Activated B cell treated with CpG ODN at 0.5 μM for 24 hours (primary cell): ENCODE results near the gene TPPP3. TPM values are rescaled to one million over a fixed set of nuclear protein-coding genes. Genes with fewer than 3 reads are reported as not detected.

Experiments
- ATAC-seq: fragments of 200-7000 bp; cut with Tn5 transposase; one replicate; pipeline ENCODE4 v1.10.0; 2021; ENCODE audit warnings: low read depth, mild to moderate bottlenecking, moderate library complexity
- CTCF ChIA-PET: fragments of 350-600 bp; sonication (Branson Sonifier 250); formaldehyde crosslinking; loops from one replicate; lab custom pipeline; 2021; ENCODE audit warnings: antibody characterized with exemption; lab: Charles Lee
- POLR2A ChIA-PET: fragments of 350-600 bp; sonication (Branson Sonifier 250); formaldehyde crosslinking; loops from one replicate; lab custom pipeline; 2021; ENCODE audit warnings: antibody characterized with exemption; lab: Charles Lee
- DNase-seq: peaks from one replicate; pipeline ENCODE4 v3.0.0; 2022
- H3K27ac Mint-ChIP-seq: one replicate; pipeline ENCODE4 v1.8.0; 2020; ENCODE audit warnings: mixed read lengths
- H3K27me3 Mint-ChIP-seq: one replicate; pipeline ENCODE4 v1.8.0; 2021; ENCODE audit warnings: mixed read lengths
- H3K36me3 Mint-ChIP-seq: one replicate; pipeline ENCODE4 v1.8.0; 2021; ENCODE audit warnings: low read depth, mixed read lengths
- H3K4me1 Mint-ChIP-seq: one replicate; pipeline ENCODE4 v1.8.0; 2021; ENCODE audit warnings: mixed read lengths
- H3K4me3 Mint-ChIP-seq: one replicate; pipeline ENCODE4 v1.8.0; 2020; ENCODE audit warnings: mild to moderate bottlenecking, mixed read lengths
- H3K9me3 Mint-ChIP-seq: one replicate; pipeline ENCODE4 v1.8.0; 2020; ENCODE audit warnings: mixed read lengths
- intact Hi-C: fragments of 100-400 bp; cut with micrococcal nuclease; formaldehyde crosslinking; loops from one replicate; pipeline ENCODE4 v1.15.1; 2024
- total RNA-seq: library from RNA; stranded (reverse); gene quantifications from 2 replicates; pipeline ENCODE4 v1.2.3, GENCODE V29; 2022
- TF ChIP-seq, protein P1 (sequence below): fragments of 200-600 bp; IDR thresholded peaks from one replicate; pipeline ENCODE4 v1.8.0; 2022; ENCODE audit warnings: antibody characterized with exemption, mild to moderate bottlenecking

The TPPP3 gene
- total RNA-seq, 1 donor from 2014 or later, result not detected

- TF ChIP-seq, protein P1, sequence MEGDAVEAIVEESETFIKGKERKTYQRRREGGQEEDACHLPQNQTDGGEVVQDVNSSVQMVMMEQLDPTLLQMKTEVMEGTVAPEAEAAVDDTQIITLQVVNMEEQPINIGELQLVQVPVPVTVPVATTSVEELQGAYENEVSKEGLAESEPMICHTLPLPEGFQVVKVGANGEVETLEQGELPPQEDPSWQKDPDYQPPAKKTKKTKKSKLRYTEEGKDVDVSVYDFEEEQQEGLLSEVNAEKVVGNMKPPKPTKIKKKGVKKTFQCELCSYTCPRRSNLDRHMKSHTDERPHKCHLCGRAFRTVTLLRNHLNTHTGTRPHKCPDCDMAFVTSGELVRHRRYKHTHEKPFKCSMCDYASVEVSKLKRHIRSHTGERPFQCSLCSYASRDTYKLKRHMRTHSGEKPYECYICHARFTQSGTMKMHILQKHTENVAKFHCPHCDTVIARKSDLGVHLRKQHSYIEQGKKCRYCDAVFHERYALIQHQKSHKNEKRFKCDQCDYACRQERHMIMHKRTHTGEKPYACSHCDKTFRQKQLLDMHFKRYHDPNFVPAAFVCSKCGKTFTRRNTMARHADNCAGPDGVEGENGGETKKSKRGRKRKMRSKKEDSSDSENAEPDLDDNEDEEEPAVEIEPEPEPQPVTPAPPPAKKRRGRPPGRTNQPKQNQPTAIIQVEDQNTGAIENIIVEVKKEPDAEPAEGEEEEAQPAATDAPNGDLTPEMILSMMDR, result no peak
- intact Hi-C loops, result no loop called here
- peaks cover 19% of the 10 kb centered on the region for H3K4me1 Mint-ChIP-seq
- peaks cover 20% of the 10 kb centered on the region for H3K27me3 Mint-ChIP-seq
- no peak overlapping the region for H3K27ac Mint-ChIP-seq
- no peaks in the 10 kb centered on the region for H3K36me3 Mint-ChIP-seq
- H3K9me3 Mint-ChIP-seq, result no peaks in the 10 kb centered on the region
- ChIA-PET CTCF (interaction anchor here (0.7 to 1.0 kb wide), 2 partner anchors 42 to 134 kb away, joined by 3 to 4 read pairs; no protein-coding TSS in a partner anchor), POLR2A (interaction anchor here (0.5 kb wide), 1 partner anchor 92 kb away, joined by 7 read pairs; no protein-coding TSS in a partner anchor)
- H3K4me3 Mint-ChIP-seq, result peak overlapping the region; percentile 79
- DNase-seq (no peak), ATAC-seq (peak; percentile 22)
These were observed 1.1 kb upstream of the TPPP3 start for GRCh38 chr16:67394155-67395104.

DNA sequence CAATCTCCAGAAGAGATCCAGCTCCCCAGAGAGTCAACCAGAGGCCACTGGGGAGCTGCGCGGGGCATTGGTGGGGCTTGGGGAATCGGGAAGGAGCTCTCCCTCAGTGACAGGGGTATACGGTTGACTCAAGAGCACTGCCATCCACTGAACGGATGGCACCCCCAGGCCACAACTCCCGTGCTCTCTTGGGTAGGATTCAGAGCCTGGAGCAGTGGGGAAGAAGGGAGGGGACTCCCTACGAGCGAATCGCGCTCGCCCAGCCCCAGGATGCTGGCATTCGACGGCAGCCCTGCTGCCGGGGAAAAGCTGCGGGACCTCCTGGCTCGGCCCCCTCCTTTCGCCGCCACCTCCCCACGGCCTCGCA is 473 bp upstream of the TPPP3 start:
- Mint-ChIP-seq H3K4me3 (peak overlapping the region; percentile 79), H3K36me3 (no peaks in the 10 kb centered on the region), H3K9me3 (no peaks in the 10 kb centered on the region), H3K27me3 (peaks cover 22% of the 10 kb centered on the region), H3K4me1 (peaks cover 19% of the 10 kb centered on the region), H3K27ac (no peak overlapping the region)
- ATAC-seq (peak; percentile 14), DNase-seq (no peak)
- intact Hi-C loops, result no loop called here
- ChIA-PET POLR2A (interaction anchor here (0.5 to 0.6 kb wide), 2 partner anchors 40 to 92 kb away, joined by 3 to 7 read pairs; no protein-coding TSS in a partner anchor), CTCF (interaction anchor here (0.7 kb wide), 1 partner anchor 42 kb away, joined by 4 read pairs; no protein-coding TSS in a partner anchor)
- TF ChIP-seq, protein P1, result no peak

DNA sequence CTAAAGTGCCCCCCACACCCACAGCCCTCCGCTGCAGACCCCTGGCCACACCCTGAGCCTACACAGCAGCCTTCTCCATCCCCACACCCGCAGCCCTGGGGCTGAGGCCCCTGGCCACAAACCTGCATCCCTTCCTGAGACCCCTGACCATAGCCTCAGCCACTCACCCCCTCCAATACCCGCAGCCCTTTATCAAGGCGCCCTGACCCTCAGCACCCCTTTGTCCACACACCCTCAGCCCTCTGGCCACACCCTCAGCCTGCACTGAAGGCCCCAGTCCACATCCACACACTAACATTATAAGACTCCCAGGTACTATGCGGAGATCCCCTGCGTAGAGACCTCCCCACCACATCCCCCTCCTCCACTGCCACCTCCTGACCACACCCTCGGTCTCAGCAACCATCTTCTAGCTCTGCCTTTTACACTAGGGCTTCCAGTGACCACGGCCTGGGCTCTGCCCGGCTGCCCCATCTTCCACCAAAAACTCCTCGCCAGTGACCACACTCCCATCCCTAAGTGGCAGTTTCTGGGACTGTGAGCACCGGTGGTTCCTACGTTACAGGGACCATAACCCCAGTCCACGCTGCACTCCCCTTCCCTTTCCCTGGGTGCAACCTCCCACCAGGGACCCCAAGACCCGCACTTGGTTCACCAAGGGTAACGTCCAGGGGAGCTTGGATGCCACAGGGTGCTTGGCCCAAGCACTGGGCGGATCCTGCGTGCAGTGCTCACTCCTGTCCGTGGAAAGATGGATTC is 818 bp downstream of the TPPP3 start:
- ATAC-seq (no peak), DNase-seq (no peak)
- Mint-ChIP-seq H3K9me3 (no peaks in the 10 kb centered on the region), H3K27me3 (peaks cover 23% of the 10 kb centered on the region), H3K27ac (no peak overlapping the region), H3K4me1 (peaks cover 19% of the 10 kb centered on the region), H3K4me3 (no peak overlapping the region), H3K36me3 (no peaks in the 10 kb centered on the region)
- intact Hi-C loops, result no loop called here
- POLR2A ChIA-PET, result no interaction called here
- TF ChIP-seq, protein P1, result no peak
- CTCF ChIA-PET, result no interaction called here

GRCh38 chr16:67391424-67392300 is 1.6 kb downstream of the TPPP3 start:
- H3K4me3 Mint-ChIP-seq, result no peak overlapping the region
- POLR2A ChIA-PET, result interaction anchor here (0.6 kb wide), 1 partner anchor 12 kb away, joined by 4 read pairs; no protein-coding TSS in a partner anchor

More at GRCh38 chr16:67391424-67392300, 1.6 kb downstream of the TPPP3 start:
- H3K4me1 Mint-ChIP-seq, result peaks cover 19% of the 10 kb centered on the region
- ATAC-seq, result no peak
- H3K27ac Mint-ChIP-seq, result no peak overlapping the region
- intact Hi-C loops, result no loop called here
- CTCF ChIA-PET, result no interaction called here
- DNase-seq, result no peak
- no peaks in the 10 kb centered on the region for H3K36me3 Mint-ChIP-seq
- TF ChIP-seq, protein P1, result no peak
- peaks cover 23% of the 10 kb centered on the region for H3K27me3 Mint-ChIP-seq
- no peaks in the 10 kb centered on the region for H3K9me3 Mint-ChIP-seq
